Daoy (cell line): Measurements from ENCODE around the gene APOE. TPM values are rescaled to one million over a fixed set of nuclear protein-coding genes. Genes with fewer than 3 reads are reported as not detected.
A peak's percentile ranks its signal among the peaks of the same experiment; 100 is the strongest.
"Not testable (repeated sequence)": the region's sequence is repeated elsewhere in the genome, so short reads cannot be mapped to it uniquely, and the experiment has no call there.

Source experiments
- DNase-seq: peaks from one replicate; pipeline ENCODE4 v3.0.0-alpha.2; 2015; ENCODE audit warnings: low read depth
- total RNA-seq: library from RNA; depleted of rRNA; stranded (reverse); fragments of >200 nt; shearing (Covaris generic); gene quantifications from 2 replicates; pipeline ENCODE4 v1.2.3, GENCODE V29; 2014

APOE gene
- total RNA-seq, 1 experiment from 2014 or later: 0.86 TPM

GRCh38 chr19:44909775-44910174, 4.2 kb downstream of the APOE start:
- no peak for DNase-seq

GRCh38 chr19:44911896-44912295, 6.3 kb downstream of the APOE start:
- not testable (repeated sequence) for DNase-seq

- no peak for DNase-seq
Measured at GRCh38 chr19:44912854-44913253, 7.3 kb downstream of the APOE start.

GRCh38 chr19:44913512-44914432, 8.2 kb downstream of the APOE start:
- DNase-seq: not testable (repeated sequence)

- peak; percentile 89 for DNase-seq
Measured at GRCh38 chr19:44914433-44915206, 9.0 kb downstream of the APOE start, which contains the start of gene APOC1. Gene APOC1, plus strand, starts transcription at chr19:44914608. Its CDS starts 284 bp downstream, at chr19:44914892.

- DNase-seq: no peak
Measured at GRCh38 chr19:44924243-44924725, 18.7 kb downstream of the APOE start.

GRCh38 chr19:44925114-44925891, 19.7 kb downstream of the APOE start:
- peak; percentile 73 for DNase-seq

- DNase-seq: peak; percentile 33
Measured at GRCh38 chr19:44926245-44927077, 20.9 kb downstream of the APOE start.

GRCh38 chr19:44927746-44928145, 22.1 kb downstream of the APOE start:
- DNase-seq: peak; percentile 86

GRCh38 chr19:44930088-44930487, 24.5 kb downstream of the APOE start:
- no peak for DNase-seq

- no peak for DNase-seq
Measured at GRCh38 chr19:44931541-44931940, 25.9 kb downstream of the APOE start.

GRCh38 chr19:44939668-44940067, 34.1 kb downstream of the APOE start:
- no peak for DNase-seq

GRCh38 chr19:44942067-44942571, 36.5 kb downstream of the APOE start, which contains the start of gene APOC4:
Gene APOC4, plus strand, starts transcription at chr19:44942237. Its CDS starts 41 bp downstream, at chr19:44942278.
- DNase-seq: no peak

- DNase-seq: no peak
Measured at GRCh38 chr19:44943801-44944249, 38.2 kb downstream of the APOE start.

GRCh38 chr19:44947041-44947581, 41.5 kb downstream of the APOE start:
- no peak for DNase-seq

- no peak for DNase-seq
Measured at GRCh38 chr19:44948237-44948636, 42.6 kb downstream of the APOE start.

GRCh38 chr19:44948763-44949374, 43.3 kb downstream of the APOE start:
- no peak for DNase-seq

- no peak for DNase-seq
Measured at GRCh38 chr19:44949550-44949949, 44.0 kb downstream of the APOE start.
